H9 (cell line): ENCODE results near the gene NFIX. TPM values are rescaled to one million over a fixed set of nuclear protein-coding genes. Genes with fewer than 3 reads are reported as not detected.

Experiments
- DNase-seq: peaks from one replicate; pipeline ENCODE4 v3.0.0-alpha.2; 2017
- H2AFZ ChIP-seq: one replicate; pipeline ENCODE4 v1.6.1; 2013; ENCODE audit warnings: mild to moderate bottlenecking, low read length, control low read depth, moderate library complexity
- H2AK5ac ChIP-seq: 2 replicates; pipeline ENCODE4 v1.6.1; 2013; ENCODE audit warnings: low read length, control low read depth, mixed read lengths; ENCODE audit not compliant: insufficient read length
- H2BK120ac ChIP-seq: one replicate; pipeline ENCODE4 v1.6.1; 2013; ENCODE audit warnings: low read depth, mild to moderate bottlenecking, low read length, control low read depth, inconsistent platforms; ENCODE audit not compliant: poor library complexity, severe bottlenecking
- H2BK12ac ChIP-seq: 2 replicates; pipeline ENCODE4 v1.6.1; 2013; ENCODE audit warnings: low read length, control low read depth, mixed read lengths, low read depth; ENCODE audit not compliant: insufficient read length
- H2BK15ac ChIP-seq: 2 replicates; pipeline ENCODE4 v1.6.1; 2013; ENCODE audit warnings: low read depth, low read length, control low read depth
- H2BK20ac ChIP-seq: one replicate; pipeline ENCODE4 v1.6.1; 2013; ENCODE audit warnings: low read depth, mild to moderate bottlenecking, low read length, control low read depth, inconsistent platforms; ENCODE audit not compliant: poor library complexity, severe bottlenecking
- H2BK5ac ChIP-seq: 2 replicates; pipeline ENCODE4 v1.6.1; 2013; ENCODE audit warnings: low read length, control low read depth, mixed read lengths; ENCODE audit not compliant: insufficient read length
- H3K14ac ChIP-seq: 2 replicates; pipeline ENCODE4 v1.6.1; 2013; ENCODE audit warnings: low read length, control low read depth; ENCODE audit not compliant: insufficient read depth
- H3K18ac ChIP-seq: 2 replicates; pipeline ENCODE4 v1.6.1; 2013; ENCODE audit warnings: low read depth, mild to moderate bottlenecking, mixed read lengths, low read length, control low read depth; ENCODE audit not compliant: insufficient read length
- H3K23ac ChIP-seq: 2 replicates; pipeline ENCODE4 v1.6.1; 2013; ENCODE audit warnings: low read length, control low read depth, mixed read lengths, low read depth; ENCODE audit not compliant: insufficient read length
- H3K23me2 ChIP-seq: 2 replicates; pipeline ENCODE4 v1.6.1; 2013; ENCODE audit warnings: low read depth, mild to moderate bottlenecking, mixed read lengths, low read length, control low read depth; ENCODE audit not compliant: insufficient read length, poor library complexity, severe bottlenecking
- H3K27ac ChIP-seq: 2 replicates; pipeline ENCODE4 v1.5.1; 2013; ENCODE audit warnings: low read length, control low read depth, mixed read lengths, low read depth; ENCODE audit not compliant: insufficient read length
- H3K27me3 ChIP-seq: 2 replicates; pipeline ENCODE4 v1.6.1; 2013; ENCODE audit warnings: low read length, control low read depth, inconsistent platforms; ENCODE audit not compliant: insufficient read depth
- H3K4ac ChIP-seq: 2 replicates; pipeline ENCODE4 v1.6.1; 2013; ENCODE audit warnings: low read depth, mild to moderate bottlenecking, control low read depth, inconsistent platforms, low read length, moderate library complexity
- H3K4me1 ChIP-seq: 2 replicates; pipeline ENCODE4 v1.6.1; 2013; ENCODE audit warnings: low read length, control low read depth, inconsistent platforms; ENCODE audit not compliant: insufficient read depth
- H3K4me2 ChIP-seq: 2 replicates; pipeline ENCODE4 v1.6.1; 2013; ENCODE audit warnings: low read length, control low read depth, mixed read lengths; ENCODE audit not compliant: insufficient read length, insufficient read depth
- H3K56ac ChIP-seq: 2 replicates; pipeline ENCODE4 v1.6.1; 2013; ENCODE audit warnings: low read depth, mild to moderate bottlenecking, mixed read lengths, low read length, control low read depth; ENCODE audit not compliant: insufficient read length
- H3K79me1 ChIP-seq: 2 replicates; pipeline ENCODE4 v1.6.1; 2013; ENCODE audit warnings: low read depth, mild to moderate bottlenecking, moderate library complexity, low read length, control low read depth, inconsistent platforms; ENCODE audit not compliant: insufficient read depth, poor library complexity, severe bottlenecking
- H3K79me2 ChIP-seq: 2 replicates; pipeline ENCODE4 v1.6.1; 2013; ENCODE audit warnings: low read length, control low read depth, inconsistent platforms; ENCODE audit not compliant: insufficient read depth
- H3K9ac ChIP-seq: 2 replicates; pipeline ENCODE4 v1.6.1; 2013; ENCODE audit warnings: low read length, control low read depth, mixed read lengths; ENCODE audit not compliant: insufficient read length; ENCODE audit errors: extremely low read depth
- H3K9me3 ChIP-seq: one replicate; pipeline ENCODE4 v1.6.1; 2013; ENCODE audit warnings: low read depth, low read length, inconsistent platforms; ENCODE audit not compliant: control insufficient read depth
- H3T11ph ChIP-seq: one replicate; pipeline ENCODE4 v1.6.1; 2013; ENCODE audit warnings: mild to moderate bottlenecking, low read length, control low read depth, inconsistent platforms
- H4K20me1 ChIP-seq: one replicate; pipeline ENCODE4 v1.6.1; 2013; ENCODE audit not compliant: control insufficient read depth, insufficient read length, insufficient read depth
- H4K5ac ChIP-seq: 2 replicates; pipeline ENCODE4 v1.6.1; 2013; ENCODE audit warnings: low read depth, mild to moderate bottlenecking, mixed read lengths, low read length, control low read depth; ENCODE audit not compliant: insufficient read length
- H4K8ac ChIP-seq: replicated peaks from 2 replicates; pipeline ENCODE4 v1.6.1; 2013; ENCODE audit warnings: low read length, control low read depth, mixed read lengths, low read depth; ENCODE audit not compliant: insufficient read length
- H4K91ac ChIP-seq: 2 replicates; pipeline ENCODE4 v1.6.1; 2013; ENCODE audit warnings: low read depth, mild to moderate bottlenecking, moderate library complexity, mixed read lengths, low read length, control low read depth; ENCODE audit not compliant: insufficient read length
- H3K27ac Mint-ChIP-seq, 3 experiments: 2 replicates in 2 of 3; 3 replicates in 1 of 3; pipeline ENCODE4 v1.8.0; 2020 to 2021; ENCODE audit warnings: mixed read lengths in 3 of 3, mild to moderate bottlenecking in 1 of 3, moderate library complexity in 1 of 3
- H3K27me3 Mint-ChIP-seq: 2 replicates; pipeline ENCODE4 v1.8.0; 2021; ENCODE audit warnings: low read depth, mild to moderate bottlenecking, moderate library complexity, mixed read lengths
- H3K36me3 Mint-ChIP-seq, 3 experiments: 2 replicates in 2 of 3; 3 replicates in 1 of 3; pipeline ENCODE4 v1.8.0; 2020 to 2021; ENCODE audit warnings: low read depth in 3 of 3, mixed read lengths in 3 of 3; ENCODE audit not compliant: insufficient read depth in 1 of 3
- H3K4me1 Mint-ChIP-seq, 2 experiments: 2 replicates each; pipeline ENCODE4 v1.8.0; 2020; ENCODE audit warnings: mixed read lengths in 2 of 2
- H3K4me3 Mint-ChIP-seq, 2 experiments: 2 replicates in 1 of 2; 3 replicates in 1 of 2; pipeline ENCODE4 v1.8.0; 2020 to 2021; ENCODE audit warnings: mild to moderate bottlenecking in 2 of 2, mixed read lengths in 2 of 2, moderate library complexity in 1 of 2
- H3K9me3 Mint-ChIP-seq, 2 experiments: 2 replicates in 1 of 2; 3 replicates in 1 of 2; pipeline ENCODE4 v1.8.0; 2020; ENCODE audit warnings: mild to moderate bottlenecking in 2 of 2, mixed read lengths in 2 of 2, moderate library complexity in 1 of 2
- WGBS: extraction: QIAGEN DNeasy Blood & Tissue Kit; methylation state at CpG from one replicate; pipeline ENCODE4 v1.1.7; 2013; ENCODE audit warnings: missing lambda C conversion rate, low lambda C conversion rate, mixed read lengths; ENCODE audit not compliant: insufficient read length; ENCODE audit errors: extremely low coverage; 5-methylcytosine and 5-hydroxymethylcytosine counted together
- total RNA-seq: library from RNA; stranded (reverse); gene quantifications from 2 replicates; pipeline ENCODE4 v1.2.1, GENCODE V29; 2021
- TF ChIP-seq, protein P1 (sequence below): fragments of 200-600 bp; sonication (generic); conservative IDR thresholded peaks from 3 replicates; pipeline ENCODE4 v1.8.0; 2021; ENCODE audit warnings: antibody characterized with exemption, mild to moderate bottlenecking

Gene NFIX
- total RNA-seq, 1 experiment from 2014 or later, result 0.31 TPM

- no peak overlapping the region for H3K18ac ChIP-seq
- H3K4me1 ChIP-seq, result peaks cover 2% of the 10 kb centered on the region; the same call in 1 of the 2 replicates
- no peak overlapping the region for H3K9ac ChIP-seq
- no peak overlapping the region for H2AK5ac ChIP-seq
- no peak overlapping the region for H2BK12ac ChIP-seq
- H3K27ac ChIP-seq, result no peak overlapping the region
- no peaks in the 10 kb centered on the region; the same call in 1 of the 2 replicates for H3K27me3 ChIP-seq
- H3K36me3 Mint-ChIP-seq, result peaks cover 0 to 1% (median 0%) of the 10 kb centered on the region in 3 experiments; a peak in 1 of 7 replicates
- H4K5ac ChIP-seq, result no peak overlapping the region
- no peak overlapping the region for H3T11ph ChIP-seq
- TF ChIP-seq, protein P1, sequence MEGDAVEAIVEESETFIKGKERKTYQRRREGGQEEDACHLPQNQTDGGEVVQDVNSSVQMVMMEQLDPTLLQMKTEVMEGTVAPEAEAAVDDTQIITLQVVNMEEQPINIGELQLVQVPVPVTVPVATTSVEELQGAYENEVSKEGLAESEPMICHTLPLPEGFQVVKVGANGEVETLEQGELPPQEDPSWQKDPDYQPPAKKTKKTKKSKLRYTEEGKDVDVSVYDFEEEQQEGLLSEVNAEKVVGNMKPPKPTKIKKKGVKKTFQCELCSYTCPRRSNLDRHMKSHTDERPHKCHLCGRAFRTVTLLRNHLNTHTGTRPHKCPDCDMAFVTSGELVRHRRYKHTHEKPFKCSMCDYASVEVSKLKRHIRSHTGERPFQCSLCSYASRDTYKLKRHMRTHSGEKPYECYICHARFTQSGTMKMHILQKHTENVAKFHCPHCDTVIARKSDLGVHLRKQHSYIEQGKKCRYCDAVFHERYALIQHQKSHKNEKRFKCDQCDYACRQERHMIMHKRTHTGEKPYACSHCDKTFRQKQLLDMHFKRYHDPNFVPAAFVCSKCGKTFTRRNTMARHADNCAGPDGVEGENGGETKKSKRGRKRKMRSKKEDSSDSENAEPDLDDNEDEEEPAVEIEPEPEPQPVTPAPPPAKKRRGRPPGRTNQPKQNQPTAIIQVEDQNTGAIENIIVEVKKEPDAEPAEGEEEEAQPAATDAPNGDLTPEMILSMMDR, result no peak
- no peaks in the 10 kb centered on the region for H3K9me3 Mint-ChIP-seq
- no peak overlapping the region for H2AFZ ChIP-seq
- H3K79me1 ChIP-seq, result no peaks in the 10 kb centered on the region
- H3K4ac ChIP-seq, result no peak overlapping the region
- H4K20me1 ChIP-seq, result no peaks in the 10 kb centered on the region
- no peak for DNase-seq
- no peak overlapping the region for H3K14ac ChIP-seq
- H3K23ac ChIP-seq, result no peak overlapping the region
- H3K23me2 ChIP-seq, result peaks cover under 1% of the 10 kb centered on the region
- H3K56ac ChIP-seq, result no peak overlapping the region
- H3K9me3 ChIP-seq, result no peaks in the 10 kb centered on the region
- no peak overlapping the region for H3K27ac Mint-ChIP-seq
- no peak overlapping the region for H2BK120ac ChIP-seq
- no peak overlapping the region for H3K4me2 ChIP-seq
- H3K79me2 ChIP-seq, result no peaks in the 10 kb centered on the region
- peaks cover 77% of the 10 kb centered on the region for H3K27me3 Mint-ChIP-seq
- no CpG with 5 or more reads among the region's 9 CpGs for WGBS
- H2BK20ac ChIP-seq, result no peak overlapping the region
- H3K4me3 Mint-ChIP-seq, result no peak overlapping the region
- peaks cover 4 to 28% of the 10 kb centered on the region in 2 experiments for H3K4me1 Mint-ChIP-seq
- H2BK5ac ChIP-seq, result no peak overlapping the region
- no peak overlapping the region for H2BK15ac ChIP-seq
- no peak overlapping the region for H4K8ac ChIP-seq
- H4K91ac ChIP-seq, result no peak overlapping the region
These were observed 77.1 kb downstream of the NFIX start for GRCh38 chr19:13072188-13072908.
